ENCODE data around the gene CCT6B. TPM values are rescaled to one million over a fixed set of nuclear protein-coding genes. Genes with fewer than 3 reads are reported as not detected.

The CCT6B gene
- total and polyA plus RNA-seq, 2 of the 13 experiments (the other 11 are each of a cell fraction or from before 2014, with no cell fraction given) = 0.41 to 1.4 TPM

DNA sequence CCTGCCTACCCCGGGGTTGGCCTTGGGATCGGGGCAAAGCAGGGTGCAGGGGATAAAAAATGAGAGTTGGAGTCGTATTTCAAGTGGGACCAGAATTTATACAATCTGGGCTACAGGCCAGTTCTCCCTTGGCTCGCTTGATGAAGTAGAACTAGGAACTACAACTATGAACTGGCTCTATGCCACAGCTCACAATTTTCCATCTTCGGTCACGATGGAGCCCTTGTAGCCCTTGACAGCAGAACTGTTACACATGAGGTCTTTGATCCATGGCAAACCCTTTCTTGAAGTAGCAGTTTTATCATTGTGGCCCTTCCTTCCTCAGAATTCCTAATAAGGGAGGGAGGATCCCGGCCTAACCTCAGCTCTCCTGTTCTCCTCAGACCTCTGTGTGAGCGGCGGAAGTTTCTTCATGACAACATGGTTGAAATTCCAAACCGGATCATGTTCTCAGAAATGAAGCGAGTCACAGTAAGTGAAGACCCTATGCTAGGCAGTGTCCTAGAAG lies 36.1 kb upstream of the CCT6B start (continued):
- TF ChIP-seq, protein P1, sequence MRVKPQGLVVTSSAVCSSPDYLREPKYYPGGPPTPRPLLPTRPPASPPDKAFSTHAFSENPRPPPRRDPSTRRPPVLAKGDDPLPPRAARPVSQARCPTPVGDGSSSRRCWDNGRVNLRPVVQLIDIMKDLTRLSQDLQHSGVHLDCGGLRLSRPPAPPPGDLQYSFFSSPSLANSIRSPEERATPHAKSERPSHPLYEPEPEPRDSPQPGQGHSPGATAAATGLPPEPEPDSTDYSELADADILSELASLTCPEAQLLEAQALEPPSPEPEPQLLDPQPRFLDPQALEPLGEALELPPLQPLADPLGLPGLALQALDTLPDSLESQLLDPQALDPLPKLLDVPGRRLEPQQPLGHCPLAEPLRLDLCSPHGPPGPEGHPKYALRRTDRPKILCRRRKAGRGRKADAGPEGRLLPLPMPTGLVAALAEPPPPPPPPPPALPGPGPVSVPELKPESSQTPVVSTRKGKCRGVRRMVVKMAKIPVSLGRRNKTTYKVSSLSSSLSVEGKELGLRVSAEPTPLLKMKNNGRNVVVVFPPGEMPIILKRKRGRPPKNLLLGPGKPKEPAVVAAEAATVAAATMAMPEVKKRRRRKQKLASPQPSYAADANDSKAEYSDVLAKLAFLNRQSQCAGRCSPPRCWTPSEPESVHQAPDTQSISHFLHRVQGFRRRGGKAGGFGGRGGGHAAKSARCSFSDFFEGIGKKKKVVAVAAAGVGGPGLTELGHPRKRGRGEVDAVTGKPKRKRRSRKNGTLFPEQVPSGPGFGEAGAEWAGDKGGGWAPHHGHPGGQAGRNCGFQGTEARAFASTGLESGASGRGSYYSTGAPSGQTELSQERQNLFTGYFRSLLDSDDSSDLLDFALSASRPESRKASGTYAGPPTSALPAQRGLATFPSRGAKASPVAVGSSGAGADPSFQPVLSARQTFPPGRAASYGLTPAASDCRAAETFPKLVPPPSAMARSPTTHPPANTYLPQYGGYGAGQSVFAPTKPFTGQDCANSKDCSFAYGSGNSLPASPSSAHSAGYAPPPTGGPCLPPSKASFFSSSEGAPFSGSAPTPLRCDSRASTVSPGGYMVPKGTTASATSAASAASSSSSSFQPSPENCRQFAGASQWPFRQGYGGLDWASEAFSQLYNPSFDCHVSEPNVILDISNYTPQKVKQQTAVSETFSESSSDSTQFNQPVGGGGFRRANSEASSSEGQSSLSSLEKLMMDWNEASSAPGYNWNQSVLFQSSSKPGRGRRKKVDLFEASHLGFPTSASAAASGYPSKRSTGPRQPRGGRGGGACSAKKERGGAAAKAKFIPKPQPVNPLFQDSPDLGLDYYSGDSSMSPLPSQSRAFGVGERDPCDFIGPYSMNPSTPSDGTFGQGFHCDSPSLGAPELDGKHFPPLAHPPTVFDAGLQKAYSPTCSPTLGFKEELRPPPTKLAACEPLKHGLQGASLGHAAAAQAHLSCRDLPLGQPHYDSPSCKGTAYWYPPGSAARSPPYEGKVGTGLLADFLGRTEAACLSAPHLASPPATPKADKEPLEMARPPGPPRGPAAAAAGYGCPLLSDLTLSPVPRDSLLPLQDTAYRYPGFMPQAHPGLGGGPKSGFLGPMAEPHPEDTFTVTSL (CRISPR knock-in tag; IDR thresholded peaks at IDR 0.05; ENCODE audit: borderline replicate concordance) = no peak
- TF ChIP-seq KDM5B (CRISPR knock-in tag; IDR thresholded peaks at IDR 0.05; ENCODE audit: borderline replicate concordance) = no peak
- no peak for TF ChIP-seq EZH2 (conservative IDR thresholded peaks at IDR 0.05; ENCODE audit: low read depth, low read length)
- TF ChIP-seq ZSCAN25 (CRISPR knock-in tag; IDR thresholded peaks at IDR 0.05) = no peak

DNA sequence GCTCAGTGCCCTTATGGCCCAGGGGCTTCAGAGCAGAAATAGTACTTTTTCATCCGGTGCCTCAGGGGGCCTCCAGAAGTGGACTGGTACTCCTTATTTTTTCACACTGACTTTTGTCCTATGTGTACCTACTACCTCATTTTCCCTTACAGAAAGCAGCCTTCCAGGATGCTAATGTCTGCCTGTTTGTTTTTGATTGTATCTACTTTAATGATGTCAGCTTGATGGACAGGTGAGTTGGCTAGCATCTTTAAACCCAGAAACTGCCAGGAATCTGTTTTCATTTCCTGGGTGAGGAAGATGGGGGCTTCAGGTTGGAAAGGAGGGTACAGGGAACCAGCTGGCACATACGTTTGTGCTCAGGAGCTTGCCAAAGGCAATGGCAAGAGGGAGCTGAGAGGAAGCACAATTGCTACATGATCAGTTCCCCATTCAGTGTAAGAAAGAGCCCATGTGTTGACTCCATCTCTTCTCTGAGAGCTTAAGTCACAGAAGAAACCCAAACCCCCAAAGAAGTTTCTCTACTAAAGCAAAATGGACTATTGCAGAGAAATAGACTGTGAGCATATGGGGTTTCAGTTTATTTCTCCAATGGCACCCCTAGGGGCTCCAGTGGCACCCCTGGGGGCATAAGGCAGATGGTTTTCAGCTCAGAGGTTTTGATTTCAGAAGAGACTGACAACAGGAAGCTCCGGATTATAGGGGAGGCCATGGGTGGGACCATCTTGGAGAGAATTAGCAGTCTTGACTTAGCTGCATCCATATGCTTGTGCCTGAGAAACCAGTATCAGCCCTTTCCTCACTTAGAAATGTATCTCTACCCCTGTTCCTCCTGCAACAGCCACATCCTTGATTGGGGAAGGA lies 35.4 kb upstream of the CCT6B start:
- Histone ChIP-seq H3K4me2 (ENCODE audit: low read depth, low read length) (no peak overlapping the region), H3K9ac (ENCODE audit: insufficient read depth, low read depth, low read length) (no peak overlapping the region), H2AFZ (ENCODE audit: low read length) (no peak overlapping the region), H3K79me2 (ENCODE audit: insufficient read depth, low read length) (no peaks in the 10 kb centered on the region), H3K36me3 (replicated peaks in 1 of 2; ENCODE audit: control insufficient read depth in 1 of 2, insufficient read depth in 2 of 2, low read length in 2 of 2) (peaks cover 21 to 87% of the 10 kb centered on the region in 2 experiments), H3K4me1 (ENCODE audit: insufficient read depth, low read length) (no peaks in the 10 kb centered on the region), H3K9me3 (ENCODE audit: low read length) (no peaks in the 10 kb centered on the region), H3K27ac (ENCODE audit: extremely low read length, insufficient read depth, low read length) (no peak overlapping the region), H3K4me3 (replicated peaks in 1 of 3; ENCODE audit: insufficient read depth in 1 of 3, low read depth in 2 of 3, low read length in 3 of 3) (no peak overlapping the region), H3K27me3 (ENCODE audit: control insufficient read depth in 1 of 2, insufficient read depth in 2 of 2, low read length in 2 of 2) (no peaks in the 10 kb centered on the region), H4K20me1 (ENCODE audit: insufficient read depth, low read length) (no peaks in the 10 kb centered on the region)
- ChIA-PET CTCF (ENCODE audit: low intra/inter-chr PET ratio, low total read pairs) (interaction anchor here (2.6 to 5.0 kb wide), 2 partner anchors 93 to 123 kb away, joined by 21 to 46 read pairs; partner anchors contain the start of gene RAD51D), POLR2A (interaction anchor here (1.0 kb wide), 1 partner anchor 123 kb away, joined by 3 read pairs; the partner anchor contains the start of gene RAD51D)
- 97% methylated on average over 3 of the region's 3 CpGs for WGBS (ENCODE audit: low lambda C conversion rate)
- BruUV-seq (replicated peaks) = no TSS peak
- intact Hi-C loops (cut with micrococcal nuclease; ENCODE audit: unreplicated experiment) = no loop called here
- FAIRE-seq (no peak), DNase-seq (ENCODE audit: low spot score) (no peak), ATAC-seq (no peak)
- in situ Hi-C loops (cut with HindIII; ENCODE audit: extremely low pct_ligation_motif_present, low pct_unique_long_range_greater_than_20kb) = loop anchor here (5.0 kb wide), 1 partner anchor 126 kb away; the partner anchor contains the start of gene FNDC8
- TF ChIP-seq KLF9 (CRISPR knock-in tag; IDR thresholded peaks at IDR 0.05; ENCODE audit: low read depth) (no peak), DBP (CRISPR knock-in tag; IDR thresholded peaks at IDR 0.05; ENCODE audit: not compliant biosample characterization) (no peak), EZH2 (conservative IDR thresholded peaks at IDR 0.05; ENCODE audit: low read depth, low read length) (no peak), POGK (CRISPR knock-in tag; conservative IDR thresholded peaks at IDR 0.05) (no peak), ZNF619 (CRISPR knock-in tag; IDR thresholded peaks at IDR 0.05) (no peak), ZNF251 (CRISPR knock-in tag; IDR thresholded peaks at IDR 0.05) (no peak), TBL1XR1 (IDR thresholded peaks at IDR 0.05; ENCODE audit: borderline replicate concordance, low read length, partially characterized antibody) (no peak)
- TF ChIP-seq, protein P2, sequence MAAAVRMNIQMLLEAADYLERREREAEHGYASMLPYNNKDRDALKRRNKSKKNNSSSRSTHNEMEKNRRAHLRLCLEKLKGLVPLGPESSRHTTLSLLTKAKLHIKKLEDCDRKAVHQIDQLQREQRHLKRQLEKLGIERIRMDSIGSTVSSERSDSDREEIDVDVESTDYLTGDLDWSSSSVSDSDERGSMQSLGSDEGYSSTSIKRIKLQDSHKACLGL (CRISPR knock-in tag; IDR thresholded peaks at IDR 0.05) = no peak
